ENCODE data around the gene NOD1.
A peak's percentile ranks its signal among the peaks of the same experiment; 100 is the strongest.
"Not testable (repeated sequence)": the region's sequence is repeated elsewhere in the genome, so short reads cannot be mapped to it uniquely, and the experiment has no call there.

The NOD1 gene, protein sequence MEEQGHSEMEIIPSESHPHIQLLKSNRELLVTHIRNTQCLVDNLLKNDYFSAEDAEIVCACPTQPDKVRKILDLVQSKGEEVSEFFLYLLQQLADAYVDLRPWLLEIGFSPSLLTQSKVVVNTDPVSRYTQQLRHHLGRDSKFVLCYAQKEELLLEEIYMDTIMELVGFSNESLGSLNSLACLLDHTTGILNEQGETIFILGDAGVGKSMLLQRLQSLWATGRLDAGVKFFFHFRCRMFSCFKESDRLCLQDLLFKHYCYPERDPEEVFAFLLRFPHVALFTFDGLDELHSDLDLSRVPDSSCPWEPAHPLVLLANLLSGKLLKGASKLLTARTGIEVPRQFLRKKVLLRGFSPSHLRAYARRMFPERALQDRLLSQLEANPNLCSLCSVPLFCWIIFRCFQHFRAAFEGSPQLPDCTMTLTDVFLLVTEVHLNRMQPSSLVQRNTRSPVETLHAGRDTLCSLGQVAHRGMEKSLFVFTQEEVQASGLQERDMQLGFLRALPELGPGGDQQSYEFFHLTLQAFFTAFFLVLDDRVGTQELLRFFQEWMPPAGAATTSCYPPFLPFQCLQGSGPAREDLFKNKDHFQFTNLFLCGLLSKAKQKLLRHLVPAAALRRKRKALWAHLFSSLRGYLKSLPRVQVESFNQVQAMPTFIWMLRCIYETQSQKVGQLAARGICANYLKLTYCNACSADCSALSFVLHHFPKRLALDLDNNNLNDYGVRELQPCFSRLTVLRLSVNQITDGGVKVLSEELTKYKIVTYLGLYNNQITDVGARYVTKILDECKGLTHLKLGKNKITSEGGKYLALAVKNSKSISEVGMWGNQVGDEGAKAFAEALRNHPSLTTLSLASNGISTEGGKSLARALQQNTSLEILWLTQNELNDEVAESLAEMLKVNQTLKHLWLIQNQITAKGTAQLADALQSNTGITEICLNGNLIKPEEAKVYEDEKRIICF

DNA sequence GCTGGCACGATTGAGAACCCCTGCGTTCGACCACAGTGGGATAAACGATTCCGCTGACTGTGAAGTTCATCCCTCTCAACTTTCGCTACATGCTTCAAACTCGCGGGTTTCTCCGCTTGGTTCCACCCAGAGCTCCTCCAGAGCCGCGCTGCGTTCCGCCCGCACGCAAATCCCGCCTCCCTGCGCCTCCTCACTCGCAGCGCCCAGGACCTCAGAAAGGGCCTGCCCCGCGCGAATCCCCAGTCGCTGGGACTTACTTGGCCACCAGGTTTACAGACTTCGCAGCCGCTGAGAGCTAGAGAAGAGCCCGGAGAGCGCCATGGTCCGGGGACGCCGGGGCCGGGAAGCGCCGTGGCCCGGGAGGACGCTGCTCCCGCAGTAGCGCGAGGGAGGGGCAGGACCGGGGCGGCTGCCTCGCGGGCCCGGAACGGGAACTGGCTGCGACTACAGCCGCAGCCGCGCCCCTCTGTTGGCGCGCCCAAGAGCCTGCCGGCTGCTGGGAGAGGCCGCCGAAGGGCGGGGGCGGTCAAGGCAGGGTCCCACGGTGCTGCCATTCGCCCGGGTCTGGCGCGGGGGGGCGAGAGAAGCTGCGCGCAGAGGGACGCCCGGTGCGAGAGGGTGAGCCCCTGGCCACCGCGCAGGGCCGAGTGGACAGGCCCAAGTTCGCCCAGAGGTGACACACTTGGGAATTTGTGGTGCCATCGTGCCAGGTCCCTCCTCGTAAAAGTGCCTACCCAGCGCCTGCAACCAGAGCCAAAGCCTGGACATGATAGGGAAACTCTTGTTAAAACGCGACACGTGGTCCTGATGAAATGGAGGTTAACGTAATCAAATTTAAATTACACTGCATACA, at the start of gene NOD1:
Gene NOD1, minus strand, starts transcription at position 436 of the 853 bp plus-strand sequence. CDS start 21,863 bp downstream, outside the sequence.
- peak within 1 kb of the TSS; percentile 94 for H3K4me3 Mint-ChIP-seq
- peak within 1 kb of the TSS; percentile 97 for H3K27ac Mint-ChIP-seq
- H3K27me3 Mint-ChIP-seq = no peaks in the 10 kb centered on the region
- no peaks in the 10 kb centered on the region for H3K9me3 Mint-ChIP-seq
- H3K36me3 Mint-ChIP-seq = peaks cover 3% of the 10 kb centered on the region
- peaks cover 58% of the 10 kb centered on the region for H3K4me1 Mint-ChIP-seq

GRCh38 chr7:30527297-30527696, 48.7 kb upstream of the NOD1 start:
- not testable (repeated sequence) for H3K36me3 Mint-ChIP-seq, H3K9me3 Mint-ChIP-seq, H3K27ac Mint-ChIP-seq

DNA sequence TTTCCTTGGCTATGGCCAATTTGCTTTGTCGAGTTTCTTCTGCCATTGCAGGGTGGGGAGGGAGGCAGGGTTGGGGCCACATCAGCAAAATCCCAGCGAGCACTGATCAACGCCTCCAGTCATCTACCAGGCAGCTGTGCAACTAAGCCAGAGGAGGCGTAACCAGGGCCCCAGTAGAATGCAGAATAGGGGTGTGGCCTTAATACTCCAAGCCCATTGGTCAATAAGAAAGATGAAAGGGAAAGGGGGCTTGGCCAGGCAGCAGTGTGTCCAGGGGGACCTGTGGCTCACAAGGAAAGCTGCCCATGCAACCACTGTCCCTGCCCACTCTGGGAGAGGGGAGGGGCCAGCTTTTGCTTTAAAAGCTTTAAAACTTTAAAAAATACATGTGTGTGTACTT, 47.6 kb upstream of the NOD1 start:
- Mint-ChIP-seq H3K4me3 (no peak overlapping the region), H3K36me3 (peaks cover 3% of the 10 kb centered on the region), H3K4me1 (no peaks in the 10 kb centered on the region), H3K27me3 (no peaks in the 10 kb centered on the region), H3K27ac (no peak overlapping the region), H3K9me3 (no peaks in the 10 kb centered on the region)

More at GRCh38 chr7:30527297-30527696, 48.7 kb upstream of the NOD1 start:
- not testable (repeated sequence) for H3K27me3 Mint-ChIP-seq, H3K4me1 Mint-ChIP-seq, H3K4me3 Mint-ChIP-seq

DNA sequence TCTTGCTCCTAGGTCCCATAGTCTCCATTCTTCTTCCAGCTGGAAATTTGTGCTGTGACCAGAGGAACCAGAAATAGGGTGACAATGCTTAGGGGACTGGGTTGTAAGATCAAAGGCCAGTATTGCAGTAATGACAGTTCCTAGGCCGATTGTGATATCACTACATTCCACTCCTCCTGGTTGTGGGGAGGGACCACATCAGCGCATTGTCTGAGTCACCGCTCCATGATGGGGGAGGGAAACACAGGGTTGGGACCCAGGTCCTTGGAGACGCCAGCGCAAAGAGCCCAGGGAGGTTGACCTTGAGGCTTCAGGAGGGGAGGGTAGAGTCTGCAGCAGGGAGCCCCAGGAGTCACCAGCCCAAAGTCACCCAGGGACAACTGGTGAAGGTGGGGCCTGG, 46.8 kb upstream of the NOD1 start:
- H3K4me3 Mint-ChIP-seq = no peak overlapping the region

DNA sequence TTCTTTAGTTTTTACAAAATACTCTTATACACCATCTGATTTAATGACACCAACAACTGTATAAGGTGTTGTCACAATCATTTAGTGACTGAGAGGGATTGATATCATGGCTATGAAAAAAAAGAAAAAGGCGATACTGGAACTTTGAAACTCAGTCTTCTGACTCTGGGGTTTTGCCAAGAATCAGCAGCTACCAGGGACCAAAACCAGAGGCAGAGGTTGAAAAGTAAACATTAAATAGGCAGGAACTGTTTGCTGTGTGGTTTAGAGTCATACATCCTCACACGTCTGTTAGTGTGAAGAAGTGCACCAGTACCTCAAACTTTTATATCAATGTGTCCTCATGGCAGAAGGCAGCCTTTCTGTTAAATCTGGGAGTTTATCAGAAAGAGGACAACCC, 46.0 kb upstream of the NOD1 start:
- H3K9me3 Mint-ChIP-seq = no peaks in the 10 kb centered on the region
- no peaks in the 10 kb centered on the region for H3K27me3 Mint-ChIP-seq
- H3K36me3 Mint-ChIP-seq = peaks cover 3% of the 10 kb centered on the region
- no peaks in the 10 kb centered on the region for H3K4me1 Mint-ChIP-seq
- no peak overlapping the region for H3K4me3 Mint-ChIP-seq
- H3K27ac Mint-ChIP-seq = no peak overlapping the region

More for the DNA sequence above, 46.8 kb upstream of the NOD1 start:
- no peak overlapping the region for H3K27ac Mint-ChIP-seq
- H3K9me3 Mint-ChIP-seq = no peaks in the 10 kb centered on the region
- peaks cover 3% of the 10 kb centered on the region for H3K36me3 Mint-ChIP-seq
- H3K4me1 Mint-ChIP-seq = no peaks in the 10 kb centered on the region
- H3K27me3 Mint-ChIP-seq = no peaks in the 10 kb centered on the region

- no peak overlapping the region for H3K4me3 Mint-ChIP-seq
These were observed 44.9 kb upstream of the NOD1 start for GRCh38 chr7:30523466-30523865.

DNA sequence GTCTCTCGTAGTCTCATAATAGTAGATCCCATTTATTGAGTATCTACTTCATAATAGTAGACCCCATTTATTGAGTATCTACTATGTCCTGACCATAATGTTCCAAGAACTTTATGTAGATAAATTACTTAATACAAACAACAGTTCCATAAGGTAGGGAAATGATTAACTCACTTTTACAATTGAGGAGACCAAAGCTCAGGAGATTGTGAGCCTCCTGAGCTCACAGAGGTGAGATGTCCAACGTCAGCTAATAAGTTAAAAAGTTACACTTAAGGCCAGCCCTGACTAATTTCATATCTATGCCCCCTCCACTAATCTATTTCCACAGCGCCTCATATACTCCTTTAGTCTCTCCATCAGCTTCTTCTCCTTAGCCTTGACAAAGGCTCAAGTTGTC, 43.6 kb upstream of the NOD1 start:
- no peak overlapping the region for H3K4me3 Mint-ChIP-seq
- peaks cover 3% of the 10 kb centered on the region for H3K36me3 Mint-ChIP-seq
- no peaks in the 10 kb centered on the region for H3K27me3 Mint-ChIP-seq
- H3K4me1 Mint-ChIP-seq = no peaks in the 10 kb centered on the region
- no peaks in the 10 kb centered on the region for H3K9me3 Mint-ChIP-seq
- H3K27ac Mint-ChIP-seq = no peak overlapping the region

More at GRCh38 chr7:30523466-30523865, 44.9 kb upstream of the NOD1 start:
- H3K36me3 Mint-ChIP-seq = peaks cover 3% of the 10 kb centered on the region
- no peaks in the 10 kb centered on the region for H3K4me1 Mint-ChIP-seq
- H3K9me3 Mint-ChIP-seq = no peaks in the 10 kb centered on the region
- no peaks in the 10 kb centered on the region for H3K27me3 Mint-ChIP-seq
- no peak overlapping the region for H3K27ac Mint-ChIP-seq

- Mint-ChIP-seq H3K27me3 (no peaks in the 10 kb centered on the region), H3K4me1 (no peaks in the 10 kb centered on the region), H3K27ac (no peak overlapping the region), H3K4me3 (no peak overlapping the region), H3K36me3 (peaks cover 3% of the 10 kb centered on the region), H3K9me3 (no peaks in the 10 kb centered on the region)
These were observed 42.9 kb upstream of the NOD1 start for GRCh38 chr7:30521532-30521931.

DNA sequence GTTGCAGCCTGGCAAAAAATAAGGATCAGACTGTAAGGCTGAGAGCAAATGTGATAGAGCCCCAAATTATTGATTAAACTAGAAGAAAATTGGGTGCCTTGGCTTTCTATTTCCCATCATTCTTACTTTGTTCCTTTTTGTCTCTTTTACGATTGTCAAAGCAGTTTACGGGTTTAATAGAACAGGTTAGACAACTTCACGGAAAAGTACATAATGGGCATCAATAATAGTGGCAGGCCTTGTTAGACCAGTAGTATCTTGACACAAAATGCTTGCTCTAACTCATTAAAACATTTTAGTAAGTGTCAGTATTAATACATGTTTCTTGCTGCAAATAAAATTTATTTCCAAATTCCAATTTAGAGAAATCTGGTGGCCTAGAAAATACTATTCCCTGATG, 40.5 kb upstream of the NOD1 start:
- H3K36me3 Mint-ChIP-seq = peaks cover 3% of the 10 kb centered on the region
- no peaks in the 10 kb centered on the region for H3K9me3 Mint-ChIP-seq
- no peaks in the 10 kb centered on the region for H3K27me3 Mint-ChIP-seq
- H3K4me3 Mint-ChIP-seq = no peak overlapping the region
- no peak overlapping the region for H3K27ac Mint-ChIP-seq
- H3K4me1 Mint-ChIP-seq = no peaks in the 10 kb centered on the region

DNA sequence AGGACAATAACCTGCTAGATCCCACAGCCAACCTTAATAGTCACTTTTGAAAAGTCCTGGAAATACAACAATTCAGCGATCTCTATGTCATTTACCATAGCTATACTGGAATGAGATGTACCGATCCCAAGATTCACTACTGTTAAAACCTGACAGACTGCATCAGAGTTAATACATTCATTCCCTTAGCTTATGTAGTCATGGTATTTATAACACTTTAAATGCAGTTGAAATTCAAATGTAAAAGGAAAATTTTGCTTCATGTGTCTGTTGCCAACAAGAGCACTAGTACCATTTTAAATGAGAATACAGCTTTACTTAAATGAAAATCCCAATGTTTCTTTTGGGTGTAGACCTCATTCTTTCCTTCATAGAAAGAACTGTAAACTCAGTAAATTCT, 37.2 kb upstream of the NOD1 start:
- no peak overlapping the region for H3K4me3 Mint-ChIP-seq
- H3K27ac Mint-ChIP-seq = no peak overlapping the region
- no peaks in the 10 kb centered on the region for H3K4me1 Mint-ChIP-seq
- no peaks in the 10 kb centered on the region for H3K27me3 Mint-ChIP-seq
- no peaks in the 10 kb centered on the region for H3K9me3 Mint-ChIP-seq
- no peaks in the 10 kb centered on the region for H3K36me3 Mint-ChIP-seq

GRCh38 chr7:30514776-30515175, 36.2 kb upstream of the NOD1 start:
- Mint-ChIP-seq H3K36me3 (no peaks in the 10 kb centered on the region), H3K9me3 (no peaks in the 10 kb centered on the region), H3K27ac (no peak overlapping the region), H3K4me1 (peaks cover 4% of the 10 kb centered on the region), H3K4me3 (no peak overlapping the region), H3K27me3 (no peaks in the 10 kb centered on the region)

DNA sequence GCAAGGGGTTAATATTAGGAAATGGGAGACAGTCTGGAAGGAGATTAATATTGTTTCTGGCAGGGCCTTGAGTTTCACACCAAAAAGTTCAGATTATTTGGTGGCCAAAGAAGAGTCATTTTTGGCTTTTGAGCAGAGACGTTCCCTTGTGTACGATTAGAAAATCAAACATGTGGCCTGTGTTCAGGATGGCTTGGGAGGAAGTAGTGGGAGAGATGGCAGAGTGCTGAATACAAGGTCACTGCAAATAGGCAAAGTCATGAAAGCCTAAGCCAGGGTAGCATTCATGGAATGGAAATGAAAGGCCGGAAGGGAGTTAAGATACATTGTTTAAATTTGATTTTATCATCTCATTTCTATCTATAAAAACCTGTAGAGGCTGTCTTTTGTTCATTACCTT, 35.6 kb upstream of the NOD1 start:
- H3K36me3 Mint-ChIP-seq = no peaks in the 10 kb centered on the region
- H3K4me1 Mint-ChIP-seq = peaks cover 4% of the 10 kb centered on the region
- H3K9me3 Mint-ChIP-seq = no peaks in the 10 kb centered on the region
- no peaks in the 10 kb centered on the region for H3K27me3 Mint-ChIP-seq
- no peak overlapping the region for H3K4me3 Mint-ChIP-seq
- H3K27ac Mint-ChIP-seq = no peak overlapping the region

GRCh38 chr7:30513762-30514161, 35.2 kb upstream of the NOD1 start:
- no peak overlapping the region for H3K4me3 Mint-ChIP-seq
- H3K27ac Mint-ChIP-seq = no peak overlapping the region
- H3K9me3 Mint-ChIP-seq = no peaks in the 10 kb centered on the region
- H3K4me1 Mint-ChIP-seq = peaks cover 4% of the 10 kb centered on the region
- no peaks in the 10 kb centered on the region for H3K36me3 Mint-ChIP-seq
- no peaks in the 10 kb centered on the region for H3K27me3 Mint-ChIP-seq

GRCh38 chr7:30511973-30512662, 33.5 kb upstream of the NOD1 start:
- H3K4me3 Mint-ChIP-seq = no peak overlapping the region
- H3K27me3 Mint-ChIP-seq = no peaks in the 10 kb centered on the region
- no peak overlapping the region for H3K27ac Mint-ChIP-seq
- no peaks in the 10 kb centered on the region for H3K36me3 Mint-ChIP-seq
- peaks cover 4% of the 10 kb centered on the region for H3K4me1 Mint-ChIP-seq
- H3K9me3 Mint-ChIP-seq = no peaks in the 10 kb centered on the region

GRCh38 chr7:30511494-30511893, 32.9 kb upstream of the NOD1 start:
- no peaks in the 10 kb centered on the region for H3K9me3 Mint-ChIP-seq
- H3K36me3 Mint-ChIP-seq = no peaks in the 10 kb centered on the region
- no peak overlapping the region for H3K27ac Mint-ChIP-seq
- H3K27me3 Mint-ChIP-seq = no peaks in the 10 kb centered on the region
- peaks cover 4% of the 10 kb centered on the region for H3K4me1 Mint-ChIP-seq
- H3K4me3 Mint-ChIP-seq = no peak overlapping the region

All from activated naive CD4-positive, alpha-beta T cell treated with anti-CD3 and anti-CD28 coated beads, Interleukin-2, amount 50 U/mL, for 24 hours (primary cell).